NT2/D1 (cell line): Measurements from ENCODE around the gene NFYC.

Experiments used
- DNase-seq: peaks from one replicate; pipeline ENCODE4 v3.0.0-alpha.2; 2011; ENCODE audit warnings: low read depth, low spot score
- H3K27me3 ChIP-seq: 2 replicates; pipeline ENCODE4 v1.6.0; 2011; ENCODE audit warnings: mild to moderate bottlenecking; ENCODE audit not compliant: insufficient read length, insufficient read depth
- H3K36me3 ChIP-seq: 2 replicates; pipeline ENCODE4 v1.6.1; 2011; ENCODE audit warnings: mild to moderate bottlenecking, low read length, mixed read lengths; ENCODE audit not compliant: insufficient read depth, insufficient read length
- H3K4me1 ChIP-seq: 2 replicates; pipeline ENCODE4 v1.5.1; 2011; ENCODE audit not compliant: insufficient read depth, insufficient read length
- H3K4me3 ChIP-seq: 2 replicates; pipeline ENCODE4 v1.5.1; 2011; ENCODE audit warnings: low read depth; ENCODE audit not compliant: insufficient read length
- H3K9ac ChIP-seq: 2 replicates; pipeline ENCODE4 v1.6.0; 2011; ENCODE audit warnings: low read depth; ENCODE audit not compliant: insufficient read length
- H3K9me3 ChIP-seq: 2 replicates; pipeline ENCODE4 v1.5.1; 2011; ENCODE audit warnings: mild to moderate bottlenecking, low read length; ENCODE audit not compliant: insufficient read depth
- SUZ12 ChIP-seq: IDR thresholded peaks from 2 replicates; pipeline ENCODE4 v1.6.1; 2011; ENCODE audit not compliant: insufficient read length, insufficient read depth; ENCODE audit errors: extremely low read depth
- YY1 ChIP-seq: IDR thresholded peaks from 2 replicates; pipeline ENCODE4 v1.6.1; 2011; ENCODE audit not compliant: insufficient read length, insufficient read depth
- ZNF274 ChIP-seq: IDR thresholded peaks from 2 replicates; pipeline ENCODE4 v1.6.1; 2011; ENCODE audit warnings: mild to moderate bottlenecking, low read depth, low read length

NFYC gene

DNA sequence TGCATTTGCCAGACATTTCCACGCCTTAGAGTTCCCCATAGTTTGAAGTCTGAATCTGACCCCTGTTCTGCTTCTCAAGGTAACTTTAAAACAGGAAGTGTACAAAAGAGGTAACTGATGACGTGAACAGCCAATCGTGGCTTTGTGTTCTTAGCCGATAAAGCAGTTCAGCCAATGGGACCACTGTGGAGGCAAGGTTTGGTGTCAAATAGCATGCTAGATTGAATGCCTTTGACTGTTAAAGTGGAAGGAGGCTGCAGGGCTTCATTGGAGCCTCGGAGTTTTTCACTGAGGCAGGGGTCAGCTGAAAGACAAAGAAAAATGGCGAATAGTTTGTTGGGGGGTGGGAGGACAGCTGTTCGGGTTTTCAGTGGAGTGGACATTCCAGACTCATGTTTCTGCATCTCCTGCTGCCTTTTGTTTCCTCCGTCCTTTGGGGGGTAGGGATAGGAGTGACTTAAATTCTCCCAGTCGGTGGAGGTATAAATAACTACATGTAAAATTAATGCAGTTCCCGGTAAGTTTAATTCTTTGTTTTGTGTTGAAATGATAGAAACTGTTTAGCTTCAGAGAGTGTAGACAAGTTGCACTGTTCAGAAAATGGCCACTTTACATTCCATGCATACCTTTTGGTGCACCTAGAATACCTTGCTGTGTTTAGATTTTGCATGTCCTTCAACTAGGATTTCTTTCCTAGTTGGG, 17.7 kb downstream of the NFYC start:
- H3K36me3 ChIP-seq = peaks cover 15% of the 10 kb centered on the region
- no peaks in the 10 kb centered on the region for H3K27me3 ChIP-seq
- H3K4me1 ChIP-seq = no peaks in the 10 kb centered on the region
- peak overlapping the region; percentile 60 for H3K4me3 ChIP-seq
- DNase-seq = peak; percentile 97
- no peaks in the 10 kb centered on the region for H3K9me3 ChIP-seq
- TF ChIP-seq ZNF274 = no peak
- no peak for TF ChIP-seq SUZ12
- TF ChIP-seq YY1 = no peak
- peak overlapping the region; percentile 68 for H3K9ac ChIP-seq

DNA sequence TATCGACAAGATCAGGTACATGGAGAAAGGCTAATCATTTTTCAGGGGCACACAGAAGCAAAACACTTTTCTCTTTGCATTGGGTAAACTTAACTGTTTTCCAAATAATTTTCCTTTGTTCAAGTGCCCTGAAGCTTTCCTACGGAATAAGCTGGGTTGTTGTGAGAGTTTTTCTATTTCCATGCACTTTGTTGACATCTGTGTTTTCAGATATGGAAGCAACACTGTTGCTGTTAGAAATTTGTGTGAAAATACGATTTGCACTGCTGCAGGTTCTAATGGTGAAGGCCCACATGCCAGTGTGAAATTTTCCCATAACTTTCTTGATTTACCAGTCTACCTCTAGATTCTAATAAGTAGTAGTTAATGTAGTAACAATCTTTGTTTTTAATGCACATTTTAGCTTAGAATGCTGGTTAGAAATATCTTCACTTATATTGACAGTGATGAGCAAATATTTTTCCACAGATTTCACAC, 18.3 kb downstream of the NFYC start:
- DNase-seq = no peak
- H3K4me3 ChIP-seq = peak overlapping the region; percentile 60
- no peaks in the 10 kb centered on the region for H3K4me1 ChIP-seq
- no peak for TF ChIP-seq YY1
- TF ChIP-seq ZNF274 = no peak
- TF ChIP-seq SUZ12 = no peak
- H3K27me3 ChIP-seq = no peaks in the 10 kb centered on the region
- peaks cover 15% of the 10 kb centered on the region for H3K36me3 ChIP-seq
- no peaks in the 10 kb centered on the region for H3K9me3 ChIP-seq
- peak overlapping the region; percentile 68 for H3K9ac ChIP-seq

DNA sequence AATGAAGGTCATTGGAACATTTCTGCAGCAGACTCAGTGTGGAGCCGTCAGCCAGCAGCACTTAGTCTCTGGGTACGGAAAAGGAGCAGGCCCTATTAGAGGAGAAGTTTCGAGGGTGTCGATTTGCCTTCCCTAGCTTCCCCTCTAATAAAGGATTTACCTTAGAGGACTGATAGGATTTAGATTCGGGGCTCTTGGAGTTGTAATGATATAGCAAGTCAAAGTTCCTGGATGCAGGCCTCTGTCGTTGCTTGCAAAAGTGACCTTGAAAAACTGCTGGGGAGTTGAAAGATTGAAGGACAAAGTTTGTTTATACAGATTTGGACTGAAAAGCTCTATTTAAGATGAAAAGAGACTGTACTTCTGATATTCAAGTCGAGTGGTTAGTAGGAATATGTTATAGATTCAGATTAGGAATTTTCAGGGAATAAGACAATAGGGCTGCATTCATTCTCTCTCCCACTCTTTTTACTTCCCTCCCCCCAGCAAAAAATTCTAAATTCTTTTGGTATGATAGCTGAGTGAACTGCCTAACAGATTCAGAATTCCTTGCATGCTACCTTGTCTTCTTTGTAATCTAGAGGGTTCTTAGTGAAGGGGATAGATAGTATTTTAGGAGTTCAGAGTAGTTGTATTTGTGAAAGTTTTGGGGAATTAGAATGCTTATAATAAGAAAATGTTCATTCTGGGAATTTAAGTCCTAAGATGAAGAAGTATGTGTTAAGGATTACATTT, 19.2 kb downstream of the NFYC start:
- Histone ChIP-seq H3K9me3 (no peaks in the 10 kb centered on the region), H3K36me3 (peaks cover 18% of the 10 kb centered on the region), H3K4me3 (peak overlapping the region; percentile 60), H3K9ac (peak overlapping the region; percentile 68), H3K4me1 (no peaks in the 10 kb centered on the region), H3K27me3 (no peaks in the 10 kb centered on the region)
- no peak for DNase-seq
- TF ChIP-seq YY1 = no peak
- TF ChIP-seq SUZ12 = no peak
- no peak for TF ChIP-seq ZNF274

DNA sequence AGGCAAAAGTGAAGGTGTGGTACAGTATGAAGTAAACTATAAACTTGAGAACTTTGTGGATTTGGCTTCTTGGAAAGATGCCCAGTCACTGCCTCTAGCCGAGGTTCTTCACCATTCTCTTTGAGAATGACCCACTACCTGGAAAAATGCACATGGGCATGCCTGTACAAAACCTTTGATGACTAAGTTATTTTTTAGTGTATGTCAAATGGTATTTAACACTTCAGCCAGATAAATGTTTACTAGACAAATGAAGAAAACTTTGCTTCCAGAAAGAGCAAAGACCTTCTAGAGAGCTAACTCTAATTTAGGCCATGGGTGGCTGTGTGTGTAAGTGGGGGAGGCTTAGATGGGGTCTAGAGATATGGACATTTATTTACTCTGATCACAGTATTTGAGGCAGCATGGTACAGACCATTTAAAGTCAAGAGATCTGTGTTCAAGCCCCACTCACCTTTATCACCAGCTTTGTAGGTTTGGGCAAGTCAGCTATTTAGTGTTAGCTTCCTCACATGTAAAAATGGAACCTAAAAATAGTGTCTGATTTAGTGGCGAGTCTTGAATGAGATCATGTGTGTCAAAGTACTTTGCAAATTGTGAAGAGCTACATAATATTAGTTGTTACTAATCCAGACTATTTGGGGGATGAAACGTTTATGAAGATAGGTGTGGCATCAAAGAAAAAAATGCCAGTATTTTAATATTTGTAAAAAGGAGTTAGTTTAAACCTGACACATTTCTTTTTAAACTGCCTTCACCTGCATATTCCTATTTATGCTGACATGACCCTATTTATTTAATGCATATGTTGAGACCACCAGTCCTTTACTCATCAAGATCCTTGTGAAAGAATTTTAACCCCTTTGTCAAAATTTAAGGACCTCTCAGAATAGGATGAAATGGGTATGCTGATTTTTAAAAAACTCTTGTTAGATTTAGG, 20.2 kb downstream of the NFYC start:
- Histone ChIP-seq H3K27me3 (no peaks in the 10 kb centered on the region), H3K9ac (no peak overlapping the region), H3K4me3 (no peak overlapping the region), H3K36me3 (peaks cover 18% of the 10 kb centered on the region), H3K4me1 (no peaks in the 10 kb centered on the region), H3K9me3 (no peaks in the 10 kb centered on the region)
- DNase-seq = no peak
- TF ChIP-seq ZNF274 (no peak), YY1 (no peak), SUZ12 (no peak)

DNA sequence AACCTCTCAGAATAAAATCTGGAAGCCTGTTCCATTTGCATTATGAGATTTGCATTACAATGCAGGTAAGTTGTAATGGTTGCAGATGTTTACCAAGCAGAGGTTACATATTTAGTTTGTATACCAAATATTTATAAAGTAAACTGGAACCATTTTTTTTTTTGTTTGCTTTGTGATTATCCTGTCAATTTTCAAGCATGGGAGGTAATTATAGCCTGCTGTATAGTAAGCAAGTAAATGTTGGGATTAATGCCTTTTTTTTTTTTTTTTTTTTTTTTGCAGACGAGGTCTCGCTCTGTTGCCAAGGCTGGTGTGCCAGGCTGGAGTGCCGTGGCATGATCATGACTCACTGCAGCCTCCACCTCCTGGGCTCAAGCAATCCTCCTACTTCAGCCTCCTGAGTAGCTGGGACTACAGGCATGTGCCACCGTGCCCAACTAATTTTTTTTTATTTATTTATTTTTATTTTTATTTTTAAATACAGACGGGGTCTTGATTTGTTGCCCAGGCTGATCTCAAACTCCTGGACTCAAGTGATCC, 21.0 kb downstream of the NFYC start:
- H3K9me3 ChIP-seq = no peaks in the 10 kb centered on the region
- H3K4me3 ChIP-seq = no peak overlapping the region
- no peak overlapping the region for H3K9ac ChIP-seq
- DNase-seq = no peak
- no peaks in the 10 kb centered on the region for H3K27me3 ChIP-seq
- no peak for TF ChIP-seq ZNF274
- no peak for TF ChIP-seq YY1
- TF ChIP-seq SUZ12 = no peak
- no peaks in the 10 kb centered on the region for H3K4me1 ChIP-seq
- H3K36me3 ChIP-seq = peaks cover 22% of the 10 kb centered on the region

DNA sequence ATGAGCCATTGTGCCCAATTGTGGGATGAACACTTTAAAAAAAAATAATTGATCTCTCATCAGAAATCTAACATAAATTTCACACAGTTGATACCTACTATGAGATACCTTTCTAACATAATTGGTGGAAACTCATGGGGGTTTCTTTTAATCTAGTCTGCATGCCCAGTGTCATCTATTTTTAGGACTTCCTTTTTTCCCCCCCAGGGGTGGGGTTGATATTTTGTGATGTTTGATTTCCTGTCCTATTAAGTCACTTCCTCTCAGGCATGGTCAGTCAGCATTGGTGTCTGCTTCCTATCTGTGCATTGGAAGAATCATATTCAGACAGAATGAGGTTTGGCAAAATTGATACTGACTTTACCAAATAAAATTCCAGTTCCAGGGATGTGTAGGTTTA, 21.5 kb downstream of the NFYC start:
- no peak for TF ChIP-seq SUZ12
- no peak for TF ChIP-seq YY1
- TF ChIP-seq ZNF274 = no peak
- H3K4me1 ChIP-seq = no peaks in the 10 kb centered on the region
- no peak for DNase-seq
- H3K36me3 ChIP-seq = peaks cover 22% of the 10 kb centered on the region
- H3K9me3 ChIP-seq = no peaks in the 10 kb centered on the region
- H3K9ac ChIP-seq = no peak overlapping the region
- no peak overlapping the region for H3K4me3 ChIP-seq
- H3K27me3 ChIP-seq = no peaks in the 10 kb centered on the region
